K562 (cell line): ENCODE measurements around the gene SCT.

Experiments used
- BHLHE40 ChIP-seq: IDR thresholded peaks from 2 replicates; pipeline ENCODE4 v1.6.1; 2011; ENCODE audit warnings: low read length, improper control_type of control experiment
- CBX8 ChIP-seq: fragments of 200-600 bp; sonication (generic); IDR thresholded peaks from 2 replicates; pipeline ENCODE4 v1.6.1; 2012; ENCODE audit warnings: borderline replicate concordance, mixed run types, low read depth, mild to moderate bottlenecking, moderate library complexity, mixed read lengths, low read length, control low read depth, inconsistent platforms; ENCODE audit not compliant: poor library complexity, severe bottlenecking; ENCODE audit errors: extremely low read depth
- CHD1 ChIP-seq: fragments of 200-600 bp; sonication (generic); IDR thresholded peaks from one replicate; pipeline ENCODE4 v1.6.1; 2012; ENCODE audit warnings: mild to moderate bottlenecking, moderate library complexity, low read length, inconsistent platforms
- CTCF ChIP-seq, 3 experiments: IDR thresholded peaks in 2 of 3; conservative IDR thresholded peaks in 1 of 3; 2 replicates each; pipeline ENCODE4 v1.5.1; 2011 to 2012; ENCODE audit warnings: low read length in 3 of 3, mild to moderate bottlenecking in 3 of 3, control low read depth in 2 of 3, improper control_type of control experiment in 1 of 3, inconsistent platforms in 1 of 3, low read depth in 1 of 3, mixed read lengths in 1 of 3, moderate library complexity in 1 of 3; ENCODE audit not compliant: insufficient read depth in 2 of 3
- EGR1 ChIP-seq: fragments of 450-650 bp; conservative IDR thresholded peaks from 2 replicates; pipeline ENCODE4 v1.6.1; 2017; ENCODE audit warnings: mild to moderate bottlenecking
- EP300 ChIP-seq: IDR thresholded peaks from 2 replicates; pipeline ENCODE4 v1.6.1; 2012; ENCODE audit warnings: low read length, improper control_type of control experiment
- HSF4 ChIP-seq: fragments of 250-450 bp; sonication (Bioruptor Pico); IDR thresholded peaks from 2 replicates; pipeline ENCODE4 v2.1.2; 2022; ENCODE audit warnings: mild to moderate bottlenecking, moderate library complexity, borderline replicate concordance
- KAT8 ChIP-seq: fragments of 450-650 bp; IDR thresholded peaks from 2 replicates; pipeline ENCODE4 v1.6.1; 2016; ENCODE audit warnings: low read depth, mild to moderate bottlenecking
- MAZ ChIP-seq, 2 experiments: fragments of 450-650 bp in 1 of 2; sonication (generic) in 1 of 2; formaldehyde crosslinking; IDR thresholded peaks in 1 of 2; conservative IDR thresholded peaks in 1 of 2; 2 replicates each; pipeline versions ENCODE4 v1.4.0 to v1.5.0; 2020; ENCODE audit warnings: mild to moderate bottlenecking in 1 of 2, missing genetic modification reagents in 1 of 2
- POLR2AphosphoS5 ChIP-seq: IDR thresholded peaks from 2 replicates; pipeline ENCODE4 v1.6.1; 2011; ENCODE audit warnings: mild to moderate bottlenecking, low read depth, low read length, moderate library complexity; ENCODE audit not compliant: control insufficient read depth, insufficient read depth
- TF ChIP-seq, protein P1 (sequence below): fragments of 250-450 bp; sonication (Bioruptor Pico); IDR thresholded peaks from 2 replicates; pipeline ENCODE4 v1.5.0; 2020; ENCODE audit warnings: mild to moderate bottlenecking

- TF ChIP-seq HSF4 (no peak), BHLHE40 (no peak), EGR1 (no peak), CBX8 (no peak), CHD1 (no peak), MAZ (CRISPR knock-in tag; conservative IDR thresholded peaks at IDR 0.05 in 1 of 2, IDR thresholded peaks at IDR 0.05 in 1 of 2) (no peak), CTCF (IDR thresholded peaks at IDR 0.05 in 2 of 3, conservative IDR thresholded peaks at IDR 0.05 in 1 of 3; ENCODE audit: insufficient read depth in 2 of 3, low read depth in 1 of 3, low read length in 3 of 3) (no peak), KAT8 (no peak), POLR2AphosphoS5 (no peak), EP300 (no peak)
- TF ChIP-seq, protein P1, sequence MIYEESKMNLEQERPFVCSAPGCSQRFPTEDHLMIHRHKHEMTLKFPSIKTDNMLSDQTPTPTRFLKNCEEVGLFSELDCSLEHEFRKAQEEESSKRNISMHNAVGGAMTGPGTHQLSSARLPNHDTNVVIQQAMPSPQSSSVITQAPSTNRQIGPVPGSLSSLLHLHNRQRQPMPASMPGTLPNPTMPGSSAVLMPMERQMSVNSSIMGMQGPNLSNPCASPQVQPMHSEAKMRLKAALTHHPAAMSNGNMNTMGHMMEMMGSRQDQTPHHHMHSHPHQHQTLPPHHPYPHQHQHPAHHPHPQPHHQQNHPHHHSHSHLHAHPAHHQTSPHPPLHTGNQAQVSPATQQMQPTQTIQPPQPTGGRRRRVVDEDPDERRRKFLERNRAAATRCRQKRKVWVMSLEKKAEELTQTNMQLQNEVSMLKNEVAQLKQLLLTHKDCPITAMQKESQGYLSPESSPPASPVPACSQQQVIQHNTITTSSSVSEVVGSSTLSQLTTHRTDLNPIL = no peak
Measured at GRCh38 chr11:646214-646613, 19.2 kb upstream of the SCT start.
